GM21526 (cell line): ENCODE results near the gene ITGA5.

Experiments
- ATAC-seq: cut with Tn5 transposase; IDR thresholded peaks from one replicate; pipeline ENCODE4 v1.9.1; 2021; ENCODE audit warnings: moderate library complexity; ENCODE audit not compliant: unreplicated experiment, low FRiP score

ITGA5 gene

DNA sequence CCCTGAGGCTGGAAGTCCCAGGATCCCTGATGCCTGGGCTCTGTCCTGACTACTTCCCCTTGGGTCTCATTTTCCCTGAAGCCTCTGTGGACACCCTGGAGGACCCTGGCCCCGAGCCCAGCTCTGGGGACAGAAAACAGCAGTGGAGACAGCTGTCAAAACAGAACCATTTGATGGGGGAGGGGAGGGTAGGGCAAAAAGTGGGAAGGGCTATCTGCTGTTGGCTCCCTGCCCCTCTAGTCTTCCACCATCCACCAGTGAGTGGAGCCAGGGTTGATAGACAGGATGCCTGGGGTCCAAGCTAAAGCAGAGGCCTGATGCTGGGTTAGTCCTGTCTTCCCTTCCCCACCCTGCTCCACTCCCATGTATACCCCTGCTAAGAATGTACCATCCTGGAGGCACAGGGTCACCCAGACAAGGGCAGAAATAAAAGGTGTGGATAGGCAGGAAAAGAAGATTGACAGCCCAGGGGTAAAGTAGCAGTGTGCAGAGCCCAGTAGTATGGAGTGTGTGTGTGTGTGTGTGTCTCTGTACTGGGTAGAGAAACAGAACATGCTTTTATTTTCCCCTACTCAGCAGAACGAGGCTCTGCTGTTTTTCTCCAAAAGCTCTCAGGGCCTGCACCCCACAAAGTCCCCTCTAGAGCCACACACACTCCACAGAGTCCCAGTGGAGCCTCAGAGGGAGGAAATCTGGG, 44.4 kb downstream of the ITGA5 start:
- no peak for ATAC-seq

DNA sequence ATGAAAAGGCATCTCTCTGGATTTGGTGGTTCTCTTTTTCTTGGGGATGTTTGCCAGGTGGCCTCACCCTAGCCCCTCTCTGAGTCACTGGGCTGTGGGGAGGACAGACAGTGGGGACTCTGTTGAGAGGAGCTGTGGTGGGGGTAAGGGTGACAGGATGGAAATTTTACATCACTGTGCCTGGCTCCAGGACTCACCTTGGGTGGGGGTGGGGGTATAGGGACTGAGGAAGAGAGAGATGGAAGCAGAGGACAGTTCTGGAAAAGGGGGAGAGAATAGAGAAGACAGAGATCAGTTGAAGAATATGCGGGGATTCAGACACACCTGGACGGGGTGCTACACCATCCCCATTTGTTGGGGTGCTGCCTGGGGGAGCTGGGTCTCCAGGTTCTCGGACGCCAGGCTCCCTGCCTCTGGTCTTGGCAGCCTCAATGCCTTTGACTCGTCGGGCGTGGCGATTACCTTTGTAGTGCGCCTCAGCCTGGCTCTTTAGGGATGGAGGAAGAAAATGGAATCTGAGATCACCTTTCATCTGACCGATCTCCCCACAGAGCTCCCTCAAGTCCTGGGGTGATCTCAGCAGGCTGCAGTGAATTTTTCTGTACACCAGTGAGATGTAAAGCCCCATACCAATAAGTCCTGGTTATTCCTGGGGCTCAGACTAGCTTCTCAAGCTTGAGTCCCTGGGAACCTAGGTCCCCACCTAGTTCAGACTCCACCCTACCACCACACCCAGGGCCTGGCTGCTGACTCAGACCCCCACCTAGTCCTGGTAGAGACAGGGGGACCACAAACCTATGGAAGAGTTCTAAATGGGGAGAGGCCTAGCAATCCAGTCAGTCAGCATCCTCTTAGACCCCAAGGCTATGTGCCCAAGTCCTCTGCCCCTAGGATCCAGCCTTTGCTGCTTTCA, 45.2 kb downstream of the ITGA5 start:
- no peak for ATAC-seq

DNA sequence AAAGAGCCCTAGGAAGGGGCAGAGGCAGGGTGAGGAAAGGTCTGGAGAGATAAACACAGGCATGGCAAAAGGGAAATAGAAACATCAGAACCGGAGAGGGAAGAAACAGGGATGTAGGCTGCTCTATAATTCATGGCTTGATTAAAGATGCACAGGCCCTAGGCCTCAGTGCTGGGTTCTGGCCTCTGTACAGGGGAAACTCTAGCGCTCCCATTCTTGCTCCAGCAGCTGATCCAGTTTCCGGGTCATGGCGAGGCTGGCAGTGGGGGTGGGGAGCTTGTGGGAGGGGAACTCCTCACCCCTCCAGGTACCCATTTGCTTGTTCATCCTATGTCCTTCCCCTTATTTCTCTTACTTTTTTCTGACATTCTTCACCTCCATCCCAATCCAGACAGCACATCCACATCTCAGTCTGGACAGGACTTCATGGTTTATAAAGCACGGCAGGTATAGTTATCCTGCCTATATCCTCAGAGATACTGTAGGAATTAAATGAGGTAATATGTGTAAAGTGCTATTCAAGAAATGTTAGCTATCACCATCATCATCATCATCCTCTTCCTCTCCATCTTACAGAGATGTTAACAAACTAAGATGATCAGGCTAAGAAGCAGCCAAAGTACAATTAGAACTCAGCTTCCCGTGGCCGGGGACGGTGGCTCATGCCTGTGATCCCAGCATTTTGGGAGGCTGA, 46.8 kb downstream of the ITGA5 start:
- ATAC-seq = no peak

DNA sequence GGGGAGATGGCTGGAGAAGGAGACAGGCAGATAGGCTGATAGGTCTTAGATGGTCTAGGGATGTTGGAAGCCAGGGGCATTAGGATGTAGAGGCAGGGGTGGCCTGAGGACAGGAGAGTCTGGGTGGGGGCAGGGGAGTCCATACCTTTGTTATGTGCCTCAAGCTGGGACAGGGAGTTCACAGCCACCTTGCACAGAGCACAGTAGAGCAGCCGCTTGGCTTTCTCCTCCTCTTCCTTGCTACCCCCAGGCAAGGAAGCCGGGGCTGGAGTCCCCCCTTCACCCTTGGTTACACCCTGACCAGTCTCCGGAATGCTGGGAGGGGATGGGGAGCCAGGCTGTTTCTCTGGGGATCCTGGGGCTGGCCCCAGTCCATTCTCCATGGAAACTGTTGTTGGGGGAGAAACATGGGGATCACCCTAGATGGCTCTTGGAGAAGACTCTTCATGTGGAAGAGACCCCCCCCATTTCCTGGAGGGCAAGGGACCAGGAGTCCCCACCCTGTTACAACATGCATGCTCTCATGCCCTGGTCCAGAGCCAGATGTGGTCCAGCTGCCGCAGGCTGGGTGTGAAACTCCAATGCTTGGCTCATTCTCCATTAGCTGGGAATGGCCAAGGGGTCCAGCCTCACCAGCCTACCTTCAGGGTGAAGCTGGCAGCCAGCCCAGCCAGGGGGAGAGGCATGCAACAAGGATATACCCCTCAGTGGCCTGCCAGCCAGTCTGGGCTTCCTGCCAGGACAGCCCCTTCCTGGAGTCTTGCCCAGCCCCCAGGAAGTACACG, 47.5 kb downstream of the ITGA5 start:
- no peak for ATAC-seq

DNA sequence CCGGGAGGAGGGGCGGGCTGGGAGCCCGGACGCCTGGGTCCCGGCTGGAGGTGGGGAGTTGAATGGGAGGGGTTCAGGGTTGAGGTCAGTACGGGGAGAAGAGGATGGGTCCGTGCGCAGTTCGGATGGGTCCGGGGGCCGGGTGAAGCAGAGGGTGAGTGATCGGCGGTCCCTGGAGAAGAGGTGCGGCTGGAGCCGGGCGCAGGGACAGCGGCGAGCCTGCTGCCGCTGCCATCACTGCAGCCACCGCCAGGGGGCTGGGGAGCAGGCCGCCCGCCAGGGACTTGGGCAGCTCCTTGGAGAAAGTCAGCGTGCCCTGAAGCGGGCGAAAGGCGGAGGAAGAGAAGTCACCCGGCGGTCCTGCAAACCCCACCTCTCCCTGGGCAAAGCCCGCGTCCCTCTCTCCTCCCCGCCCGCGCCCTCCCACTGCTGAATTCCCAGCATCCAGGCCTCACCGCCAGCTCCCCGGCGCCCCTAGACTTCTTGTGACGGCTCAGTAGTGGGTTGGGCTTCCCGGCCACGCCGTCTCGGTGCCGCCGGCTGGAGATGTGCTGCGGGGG, 48.8 kb downstream of the ITGA5 start:
- ATAC-seq = no peak

DNA sequence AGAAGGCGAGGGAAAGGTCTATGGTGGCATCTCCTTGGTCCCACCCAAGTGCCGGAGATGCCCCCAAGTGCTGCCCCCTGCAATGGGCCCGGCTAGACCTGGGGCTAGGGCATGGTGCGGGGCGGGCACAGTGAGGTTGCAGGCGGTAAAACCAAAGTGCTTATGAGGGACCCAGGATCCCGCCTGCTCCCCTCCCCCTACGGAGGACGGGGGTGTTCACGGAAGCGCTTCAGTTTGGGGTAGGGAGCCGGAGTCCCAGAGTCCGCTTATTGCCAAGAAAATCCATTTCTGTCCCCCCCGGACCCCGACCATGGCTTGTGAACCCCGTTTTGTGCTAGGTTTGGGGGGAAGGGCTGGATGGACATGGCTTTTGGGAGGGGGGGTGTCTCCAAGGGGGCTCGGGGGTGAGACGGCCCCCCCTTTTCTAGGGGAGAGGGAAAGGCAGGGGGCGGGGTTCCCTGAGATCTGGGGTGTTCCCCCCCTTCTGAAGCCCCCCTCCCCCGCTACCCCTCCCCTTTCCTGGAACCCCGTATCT, 49.4 kb downstream of the ITGA5 start:
- ATAC-seq = no peak

DNA sequence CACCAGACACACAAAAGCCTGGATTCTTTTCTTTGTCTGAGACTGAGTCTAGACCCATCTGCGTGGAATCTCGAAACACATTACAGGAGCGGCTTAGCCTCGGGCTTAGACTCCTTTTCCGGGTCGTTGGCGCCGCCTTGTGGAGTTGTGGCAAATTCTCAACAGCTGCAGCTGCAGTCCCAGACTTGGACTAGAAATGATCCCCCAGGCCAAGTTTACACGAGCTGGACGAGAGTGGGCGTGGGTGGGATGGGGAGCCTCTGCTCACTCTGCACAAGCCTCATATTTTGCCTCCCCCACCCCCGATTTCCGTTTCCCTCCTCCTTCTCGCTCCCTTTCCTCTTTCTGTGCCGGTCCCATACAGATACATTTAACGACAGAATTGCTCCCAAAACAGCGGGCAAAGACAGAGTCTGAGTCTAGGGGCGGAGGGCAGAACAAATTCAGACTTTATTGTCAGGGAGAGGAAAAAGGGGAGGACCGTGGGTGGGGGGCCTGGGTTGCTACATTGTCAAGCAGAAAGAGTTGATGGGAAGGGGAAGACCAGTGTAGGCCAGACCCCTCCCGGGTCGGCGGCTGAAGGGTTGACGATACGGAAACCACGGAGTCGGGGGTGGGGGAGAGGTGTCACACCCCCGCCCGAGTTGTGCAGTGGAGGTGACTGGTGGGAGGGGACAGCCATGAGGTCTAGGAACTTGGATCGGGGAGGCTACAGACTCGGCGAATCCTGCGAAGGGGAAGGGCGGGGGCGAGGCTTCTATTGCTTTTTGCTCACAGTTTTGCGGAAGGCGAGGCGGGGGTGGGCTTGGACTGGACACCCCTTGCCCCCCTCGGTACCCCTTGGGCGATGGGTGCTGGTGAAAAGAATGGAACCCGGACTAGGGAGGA, 50.1 kb downstream of the ITGA5 start:
- peak; percentile 62 for ATAC-seq

DNA sequence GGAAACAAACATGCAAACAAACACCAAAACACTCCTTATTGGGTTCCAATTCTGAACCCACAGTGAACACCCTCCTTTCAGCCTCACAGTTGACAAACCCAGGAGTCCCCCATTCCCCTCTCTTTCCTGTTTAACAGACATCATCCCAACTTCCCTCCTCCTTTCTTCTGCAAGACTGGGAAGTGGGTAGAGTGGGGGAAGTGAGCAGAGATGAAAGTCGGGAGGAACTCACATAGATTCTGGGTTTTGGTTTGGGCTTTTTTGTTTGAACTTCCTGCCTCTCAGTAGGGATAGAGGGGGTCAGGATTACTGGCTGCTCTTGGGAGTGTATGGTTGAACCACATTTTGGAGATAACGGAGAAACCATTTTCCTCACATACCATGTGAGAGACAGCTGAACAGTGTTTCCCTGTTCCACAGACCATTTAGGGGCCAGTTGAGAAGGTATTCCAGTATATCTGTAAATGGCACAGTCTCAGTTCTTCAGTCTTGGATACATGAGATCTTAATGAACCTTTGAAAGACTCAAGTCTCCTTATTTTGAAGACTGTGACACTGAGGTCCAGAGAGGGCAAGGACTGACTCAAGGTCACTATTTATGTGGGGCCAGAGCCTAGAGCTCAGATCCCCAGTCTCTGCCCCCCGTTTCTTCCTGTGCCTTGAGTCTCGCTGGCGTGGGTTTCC, 50.9 kb downstream of the ITGA5 start:
- no peak for ATAC-seq

DNA sequence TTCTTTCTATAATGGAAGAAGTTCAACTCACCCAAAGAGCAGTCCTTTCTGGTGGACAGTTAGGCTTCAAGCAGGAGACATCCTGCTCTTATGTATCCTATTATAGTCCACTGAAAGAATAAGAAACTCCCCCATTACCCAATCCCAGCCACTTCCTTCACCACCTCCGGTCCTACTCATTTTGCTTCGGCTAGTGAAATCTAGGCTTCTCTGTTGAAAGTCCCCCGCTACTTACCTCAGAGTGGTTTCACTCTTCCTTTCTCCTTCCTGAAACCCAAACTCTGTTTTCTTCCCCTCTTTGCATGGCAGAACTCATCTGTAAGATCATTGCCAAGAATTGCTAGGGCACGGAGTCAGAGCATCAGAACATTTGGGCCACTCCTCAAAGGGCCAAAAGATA, 54.7 kb downstream of the ITGA5 start, which contains the start of gene GPR84:
GPR84 (minus strand) TSS at position 74 of the 400 bp plus-strand sequence. CDS start 635 bp downstream, outside the sequence.
- no peak for ATAC-seq

DNA sequence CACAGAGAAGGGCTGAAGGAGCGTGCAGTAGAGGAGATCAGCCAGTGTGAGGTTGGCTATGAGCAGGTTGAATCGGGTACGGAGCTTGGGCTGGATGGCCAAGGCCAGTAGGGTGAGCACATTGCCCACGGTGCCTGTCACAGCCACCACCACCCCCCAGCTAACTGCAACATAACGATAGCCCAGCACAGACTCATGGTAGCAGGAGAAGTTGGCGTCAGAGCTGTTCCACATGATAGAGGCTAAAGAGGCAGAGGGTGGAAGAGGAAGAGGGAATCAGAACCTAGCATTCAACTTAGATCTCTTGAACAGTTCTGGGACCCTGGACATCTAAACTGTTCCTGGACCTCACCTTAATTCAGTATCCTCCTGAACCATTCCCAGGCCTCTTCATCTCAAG, 55.4 kb downstream of the ITGA5 start:
- no peak for ATAC-seq

DNA sequence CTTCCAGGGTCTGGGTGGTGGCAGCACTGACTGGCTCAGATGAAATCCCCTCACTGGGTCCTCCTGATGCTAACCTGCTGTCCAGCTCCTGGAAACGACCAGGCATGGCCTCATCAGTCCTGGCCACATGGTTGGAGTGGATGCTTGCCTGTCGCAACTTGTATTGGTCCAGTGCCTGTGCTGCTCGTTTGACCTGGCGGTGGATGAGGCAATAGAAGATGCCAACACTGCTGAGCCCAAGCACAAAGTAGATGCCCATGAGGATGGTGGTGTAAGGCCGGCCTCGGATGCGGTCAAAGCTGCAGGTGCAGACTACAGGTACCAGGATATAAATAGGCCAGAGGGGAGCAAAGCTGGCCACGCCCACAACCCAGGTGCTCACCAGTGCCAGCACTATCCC, 56.0 kb downstream of the ITGA5 start:
- ATAC-seq = no peak

DNA sequence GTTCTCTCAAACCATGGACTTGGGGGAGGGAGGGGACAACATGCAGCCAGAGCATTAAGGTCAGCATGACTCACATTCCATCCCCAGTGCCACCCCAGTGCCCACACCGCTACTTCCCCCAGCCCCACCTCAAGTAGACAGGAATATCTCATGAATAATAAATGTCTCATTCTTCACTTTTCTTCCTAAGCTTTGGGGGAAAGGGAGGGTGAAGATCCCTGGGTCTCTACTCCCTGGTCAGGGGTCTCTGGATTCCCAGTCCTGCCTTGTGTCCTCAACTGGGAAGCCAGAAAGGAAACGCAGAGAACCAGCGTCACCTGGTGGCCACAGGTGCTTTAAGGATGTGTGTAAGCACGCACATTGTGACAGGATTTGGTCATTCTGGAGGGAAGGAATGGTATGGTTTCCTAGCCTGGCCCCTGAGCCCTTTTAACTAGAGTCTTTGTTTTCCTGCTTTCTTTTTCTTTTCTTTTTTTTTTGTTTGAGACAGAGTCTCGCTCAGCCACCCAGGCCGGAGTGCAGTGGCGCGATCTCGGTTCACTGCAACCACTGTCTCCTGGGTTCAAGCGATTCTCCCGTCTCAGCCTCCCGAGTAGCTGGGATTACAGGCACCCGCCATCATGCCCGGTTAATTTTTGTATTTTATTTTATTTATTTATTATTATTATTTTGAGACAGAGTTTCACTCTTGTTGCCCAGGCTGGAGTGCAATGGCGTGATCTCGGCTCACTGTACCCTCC, 58.2 kb downstream of the ITGA5 start:
- no peak for ATAC-seq

DNA sequence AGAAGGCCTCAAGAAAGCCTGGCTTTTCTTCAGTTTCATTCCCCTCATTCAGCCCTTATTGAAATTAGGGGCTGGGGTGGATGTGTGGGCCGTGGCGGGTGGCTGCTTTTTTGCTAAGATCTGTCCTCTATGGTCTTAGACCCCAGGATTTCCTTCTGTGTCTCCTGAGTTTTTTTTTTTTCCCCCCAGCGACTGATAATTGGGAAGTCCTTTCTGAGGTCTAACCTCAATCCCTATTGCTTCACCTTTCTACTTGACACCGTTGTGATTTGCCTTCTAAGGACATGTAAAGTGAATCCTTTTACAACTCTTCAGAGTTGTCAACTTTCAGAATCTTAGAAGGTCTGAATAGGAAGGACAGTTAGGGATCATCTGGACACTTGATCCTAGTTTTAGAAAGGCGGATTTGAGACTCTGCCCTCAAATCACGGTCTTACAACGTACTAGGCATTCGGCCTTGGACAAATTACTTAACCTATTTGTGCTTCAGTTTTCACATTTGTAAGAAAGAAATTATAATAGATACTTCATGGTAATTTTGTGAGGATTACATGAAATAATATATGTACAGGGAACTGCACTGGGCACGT, 59.2 kb downstream of the ITGA5 start:
- no peak for ATAC-seq

DNA sequence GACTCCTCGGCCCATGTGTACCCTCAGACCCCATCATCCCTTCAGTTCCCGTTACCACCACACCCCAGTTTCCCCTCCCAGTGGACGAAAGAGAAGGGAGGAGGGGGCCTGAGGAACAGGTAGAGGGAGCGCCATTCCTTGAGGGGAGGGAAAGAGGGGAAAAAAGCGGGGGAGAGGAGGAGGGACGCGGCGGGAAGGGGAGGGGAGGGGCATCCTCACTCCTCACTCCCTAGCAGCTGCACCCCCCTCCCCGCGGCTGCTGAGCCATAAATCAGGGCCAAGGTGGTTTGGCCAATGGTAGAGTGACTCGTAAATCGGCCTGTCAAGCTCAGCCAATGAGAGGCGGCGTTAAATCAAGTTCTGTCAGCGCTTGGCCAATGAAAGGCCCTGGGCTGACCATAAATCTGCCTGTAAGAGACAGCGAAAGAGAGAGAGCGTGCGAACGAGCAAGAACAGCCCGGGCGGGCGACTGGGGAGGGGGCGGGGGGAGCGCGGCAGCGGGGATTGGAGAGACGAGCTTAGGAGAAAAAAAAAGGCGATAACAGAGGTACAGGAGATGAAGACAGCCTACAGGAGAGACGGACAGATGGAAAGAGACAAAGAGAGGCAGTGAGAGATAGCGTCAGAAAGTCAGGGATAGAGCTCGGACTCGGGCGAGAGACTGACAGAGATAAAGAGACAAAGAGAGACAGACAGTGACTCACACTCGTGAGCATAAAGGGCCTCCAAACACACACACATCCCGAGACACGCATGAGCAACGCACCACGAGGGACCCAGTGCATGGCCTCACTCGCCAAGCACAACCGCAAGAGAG, 59.9 kb downstream of the ITGA5 start:
- peak; percentile 93 for ATAC-seq

DNA sequence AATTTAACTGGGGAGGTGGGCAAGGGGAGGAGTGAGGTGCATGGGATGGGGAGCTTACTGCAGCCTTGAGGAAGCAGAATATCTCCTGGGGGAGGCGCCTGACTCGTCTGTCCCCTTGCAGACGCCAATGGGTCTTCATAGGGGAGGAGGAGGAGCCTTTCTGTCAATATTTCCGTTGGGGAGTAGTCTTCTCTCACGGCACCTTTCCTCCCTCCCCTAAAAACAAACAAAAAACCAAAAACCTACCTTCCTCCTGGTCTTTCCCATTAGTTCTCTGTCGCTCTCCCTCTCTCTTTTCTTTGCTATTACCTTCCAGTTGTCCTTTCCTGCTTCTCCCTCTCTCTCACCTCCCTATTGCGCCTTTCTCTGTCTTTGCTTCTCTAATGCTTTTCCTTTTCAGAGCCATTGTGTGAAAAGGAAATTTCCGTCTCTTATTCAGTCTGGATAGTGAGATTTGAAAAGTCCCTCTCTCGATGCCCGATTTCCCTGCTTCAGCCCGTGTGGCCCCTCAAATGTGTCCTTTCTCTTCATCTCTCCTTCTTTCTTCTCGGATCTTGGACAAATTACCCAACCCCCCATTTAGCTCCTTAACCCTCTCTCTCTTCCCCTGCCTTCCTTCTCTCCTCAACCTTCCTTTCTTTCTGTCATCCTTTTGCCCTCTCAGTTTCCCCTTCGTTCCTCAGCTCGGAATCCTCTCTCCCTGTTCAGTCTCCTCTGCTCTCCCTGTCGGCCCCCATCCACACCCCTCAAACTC, 60.7 kb downstream of the ITGA5 start:
- ATAC-seq = no peak
